HG03139 (cell line): Measurements from ENCODE around the gene CLCN2.

ENCODE experiments used
- ATAC-seq: cut with Tn5 transposase; IDR thresholded peaks from one replicate; pipeline ENCODE4 v1.9.1; 2021; ENCODE audit not compliant: unreplicated experiment

Gene CLCN2

GRCh38 chr3:184298759-184299487 is 62.5 kb downstream of the CLCN2 start, which contains the start of gene PSMD2:
Gene PSMD2, plus strand, starts transcription at chr3:184299241. Its CDS starts 26 bp downstream, at chr3:184299267.
- peak; percentile 93 for ATAC-seq

GRCh38 chr3:184296616-184297015 is 64.8 kb downstream of the CLCN2 start:
- no peak for ATAC-seq
